OCI-LY1 (cell line): ENCODE measurements around the gene MIA2.
"Not testable (repeated sequence)": the region's sequence is repeated elsewhere in the genome, so short reads cannot be mapped to it uniquely, and the experiment has no call there.

Experiments used
- H2AFZ ChIP-seq: fragments of 200-600 bp; sonication (generic), shearing (Covaris generic); 2 replicates; pipeline ENCODE4 v1.6.0; 2014; ENCODE audit warnings: antibody characterized with exemption, mild to moderate bottlenecking, low read length
- H3F3A ChIP-seq: fragments of 200-600 bp; sonication (generic), shearing (Covaris generic); 2 replicates; pipeline ENCODE4 v1.6.0; 2014; ENCODE audit warnings: mild to moderate bottlenecking, antibody characterized with exemption, low read length, moderate library complexity; ENCODE audit not compliant: insufficient read depth
- H3K27ac ChIP-seq: fragments of 200-600 bp; sonication (generic); 2 replicates; pipeline ENCODE4 v1.5.1; 2014; ENCODE audit warnings: low read length, mixed run types, mild to moderate bottlenecking, low read depth; ENCODE audit not compliant: poor library complexity, severe bottlenecking
- H3K27me3 ChIP-seq: fragments of 200-600 bp; sonication (generic); 2 replicates; pipeline ENCODE4 v1.6.0; 2014; ENCODE audit warnings: antibody characterized with exemption, mild to moderate bottlenecking, low read length, moderate library complexity; ENCODE audit not compliant: insufficient read depth
- H3K36me3 ChIP-seq: fragments of 200-600 bp; sonication (generic); 2 replicates; pipeline ENCODE4 v1.6.1; 2014; ENCODE audit warnings: mild to moderate bottlenecking, antibody characterized with exemption, low read length, moderate library complexity, mixed read lengths; ENCODE audit not compliant: insufficient read depth
- H3K4me1 ChIP-seq: fragments of 200-600 bp; sonication (generic); 2 replicates; pipeline ENCODE4 v1.5.1; 2014; ENCODE audit warnings: mild to moderate bottlenecking, low read length, moderate library complexity; ENCODE audit not compliant: insufficient read depth, severe bottlenecking
- H3K4me2 ChIP-seq: fragments of 200-600 bp; sonication (generic), shearing (Covaris generic); 2 replicates; pipeline ENCODE4 v1.6.1; 2014; ENCODE audit warnings: low read length
- H3K4me3 ChIP-seq: fragments of 200-600 bp; sonication (generic); 2 replicates; pipeline ENCODE4 v1.5.1; 2014; ENCODE audit warnings: low read length, low read depth, mild to moderate bottlenecking, mixed read lengths; ENCODE audit not compliant: poor library complexity, severe bottlenecking
- H3K79me2 ChIP-seq: fragments of 200-600 bp; shearing (Covaris generic); 2 replicates; pipeline ENCODE4 v1.6.1; 2016; ENCODE audit warnings: mixed run types, low read length, mixed read lengths; ENCODE audit not compliant: insufficient read depth
- H3K9ac ChIP-seq: fragments of 200-600 bp; sonication (generic), shearing (Covaris generic); 2 replicates; pipeline ENCODE4 v1.6.1; 2014; ENCODE audit warnings: mild to moderate bottlenecking, low read length, mixed read lengths
- H3K9me2 ChIP-seq: fragments of 200-600 bp; sonication (generic), shearing (Covaris generic); 2 replicates; pipeline ENCODE4 v1.6.1; 2014; ENCODE audit warnings: low read depth, mild to moderate bottlenecking, low read length, mixed read lengths
- H3K9me3 ChIP-seq: fragments of 200-600 bp; shearing (Covaris generic); 2 replicates; pipeline ENCODE4 v1.6.1; 2014; ENCODE audit warnings: low read length, mixed read lengths
- H4K20me1 ChIP-seq: fragments of 200-600 bp; sonication (generic), shearing (Covaris generic); 2 replicates; pipeline ENCODE4 v1.6.0; 2016; ENCODE audit warnings: mild to moderate bottlenecking, low read length; ENCODE audit not compliant: insufficient read depth
- CTCF ChIP-seq: fragments of 200-600 bp; sonication (generic), shearing (Covaris generic); IDR thresholded peaks from 2 replicates; pipeline ENCODE4 v1.5.1; 2017; ENCODE audit warnings: mild to moderate bottlenecking, antibody characterized with exemption, low read length, moderate library complexity, mixed read lengths
- EZH2 ChIP-seq: fragments of 200-600 bp; sonication (generic), shearing (Covaris generic); IDR thresholded peaks from 2 replicates; pipeline ENCODE4 v1.8.0; 2017; ENCODE audit warnings: borderline replicate concordance, mixed run types, mild to moderate bottlenecking, antibody characterized with exemption, low read length, moderate library complexity, mixed read lengths

The MIA2 gene

GRCh38 chr14:39247256-39247655 lies 13.5 kb downstream of the MIA2 start:
- no peaks in the 10 kb centered on the region for H3K9me2 ChIP-seq
- no peaks in the 10 kb centered on the region for H3F3A ChIP-seq
- H3K4me2 ChIP-seq = no peak overlapping the region
- no peak overlapping the region for H3K4me3 ChIP-seq
- 0 out of 2 replicates have a peak, but pooled peaks cover 2% of the 10 kb centered on the region for H3K9me3 ChIP-seq
- H3K4me1 ChIP-seq = no peaks in the 10 kb centered on the region
- no peak overlapping the region for H3K9ac ChIP-seq
- H2AFZ ChIP-seq = no peak overlapping the region
- no peaks in the 10 kb centered on the region for H3K36me3 ChIP-seq
- no peaks in the 10 kb centered on the region for H4K20me1 ChIP-seq
- H3K27ac ChIP-seq = no peak overlapping the region
- H3K27me3 ChIP-seq = no peaks in the 10 kb centered on the region
- no peaks in the 10 kb centered on the region for H3K79me2 ChIP-seq
- TF ChIP-seq EZH2 (no peak), CTCF (no peak)

GRCh38 chr14:39251547-39251946 lies 17.8 kb downstream of the MIA2 start:
- TF ChIP-seq EZH2 = no peak
- no peaks in the 10 kb centered on the region for H3K9me2 ChIP-seq
- H4K20me1 ChIP-seq = no peaks in the 10 kb centered on the region
- H3K4me2 ChIP-seq = no peak overlapping the region
- no peak overlapping the region for H3K4me3 ChIP-seq
- no peaks in the 10 kb centered on the region for H3K36me3 ChIP-seq
- H3F3A ChIP-seq = no peaks in the 10 kb centered on the region
- H3K9me3 ChIP-seq = 0 out of 2 replicates have a peak, but pooled peaks cover 2% of the 10 kb centered on the region
- no peaks in the 10 kb centered on the region for H3K79me2 ChIP-seq
- no peaks in the 10 kb centered on the region for H3K4me1 ChIP-seq
- H3K27me3 ChIP-seq = no peaks in the 10 kb centered on the region
- no peak overlapping the region for H3K9ac ChIP-seq
- no peak overlapping the region for H3K27ac ChIP-seq
- H2AFZ ChIP-seq = no peak overlapping the region

GRCh38 chr14:39257388-39257787 lies 23.7 kb downstream of the MIA2 start:
- H3K79me2 ChIP-seq, H3K4me1 ChIP-seq, H3F3A ChIP-seq, H3K9ac ChIP-seq, H4K20me1 ChIP-seq, H3K9me3 ChIP-seq, H3K4me3 ChIP-seq, H3K27ac ChIP-seq, H2AFZ ChIP-seq, H3K36me3 ChIP-seq, H3K4me2 ChIP-seq, H3K27me3 ChIP-seq, H3K9me2 ChIP-seq: not testable (repeated sequence)

- Histone ChIP-seq H3K4me3 (no peak overlapping the region), H3K36me3 (no peaks in the 10 kb centered on the region), H3K4me2 (no peak overlapping the region), H3K9me2 (no peaks in the 10 kb centered on the region), H3K79me2 (no peaks in the 10 kb centered on the region), H3K27me3 (no peaks in the 10 kb centered on the region), H3K9ac (no peak overlapping the region), H3F3A (no peaks in the 10 kb centered on the region), H3K9me3 (no peaks in the 10 kb centered on the region), H2AFZ (no peak overlapping the region), H3K4me1 (no peaks in the 10 kb centered on the region), H3K27ac (no peak overlapping the region), H4K20me1 (no peaks in the 10 kb centered on the region)
- no peak for TF ChIP-seq EZH2
- TF ChIP-seq CTCF = no peak
These were observed 25.2 kb downstream of the MIA2 start for GRCh38 chr14:39258782-39259545.

- not testable (repeated sequence) for H3K9me2 ChIP-seq, H3K9ac ChIP-seq, H3K36me3 ChIP-seq, H3K27ac ChIP-seq, H3K4me3 ChIP-seq, H3K27me3 ChIP-seq, H3K79me2 ChIP-seq, H4K20me1 ChIP-seq, H3F3A ChIP-seq, H3K4me1 ChIP-seq, H2AFZ ChIP-seq, H3K9me3 ChIP-seq, H3K4me2 ChIP-seq
These were observed 26.4 kb downstream of the MIA2 start for GRCh38 chr14:39260161-39260560.

- not testable (repeated sequence) for H3K9me3 ChIP-seq, H4K20me1 ChIP-seq, H3K4me2 ChIP-seq, H3K27me3 ChIP-seq, H3F3A ChIP-seq, H3K27ac ChIP-seq, H3K4me3 ChIP-seq, H3K36me3 ChIP-seq, H3K9ac ChIP-seq, H2AFZ ChIP-seq, H3K9me2 ChIP-seq, H3K79me2 ChIP-seq
- peaks cover 14% of the 10 kb centered on the region for H3K4me1 ChIP-seq
These were observed 28.5 kb downstream of the MIA2 start for GRCh38 chr14:39262214-39262613.
